Neutrophil (primary cell): ENCODE data around the gene MCTP1.

ENCODE experiments used
- H3K27ac ChIP-seq: fragments of 200-600 bp; sonication (generic); 2 replicates; pipeline ENCODE4 v1.5.1; 2016; ENCODE audit warnings: mild to moderate bottlenecking, moderate library complexity
- H3K27me3 ChIP-seq: fragments of 200-600 bp; sonication (generic); 2 replicates; pipeline ENCODE4 v1.6.0; 2016; ENCODE audit warnings: mild to moderate bottlenecking
- H3K36me3 ChIP-seq: fragments of 200-600 bp; sonication (generic); 2 replicates; pipeline ENCODE4 v1.5.1; 2017
- H3K4me1 ChIP-seq, 2 experiments: fragments of 200-600 bp in 1 of 2; sonication (generic) in 1 of 2; 1 replicate in 1 of 2; 2 replicates in 1 of 2; pipeline versions ENCODE4 v1.5.1 to v1.6.1; 2013 to 2016; ENCODE audit warnings: low read depth in 1 of 2, low read length in 1 of 2, mild to moderate bottlenecking in 1 of 2, moderate library complexity in 1 of 2; ENCODE audit not compliant: control insufficient read depth in 1 of 2, insufficient read depth in 1 of 2
- H3K4me3 ChIP-seq, 2 experiments: fragments of 200-600 bp in 1 of 2; sonication (generic) in 1 of 2; 1 replicate in 1 of 2; 2 replicates in 1 of 2; pipeline ENCODE4 v1.5.1; 2013 to 2016; ENCODE audit warnings: low read depth in 1 of 2, low read length in 1 of 2, mild to moderate bottlenecking in 1 of 2, moderate library complexity in 1 of 2
- H3K9me3 ChIP-seq: fragments of 200-600 bp; sonication (generic); 2 replicates; pipeline ENCODE4 v1.5.1; 2016
- TF ChIP-seq, protein P1 (sequence below): fragments of 200-600 bp; sonication (generic); IDR thresholded peaks from 2 replicates; pipeline ENCODE4 v1.5.1; 2016; ENCODE audit warnings: antibody characterized with exemption

The MCTP1 gene

DNA sequence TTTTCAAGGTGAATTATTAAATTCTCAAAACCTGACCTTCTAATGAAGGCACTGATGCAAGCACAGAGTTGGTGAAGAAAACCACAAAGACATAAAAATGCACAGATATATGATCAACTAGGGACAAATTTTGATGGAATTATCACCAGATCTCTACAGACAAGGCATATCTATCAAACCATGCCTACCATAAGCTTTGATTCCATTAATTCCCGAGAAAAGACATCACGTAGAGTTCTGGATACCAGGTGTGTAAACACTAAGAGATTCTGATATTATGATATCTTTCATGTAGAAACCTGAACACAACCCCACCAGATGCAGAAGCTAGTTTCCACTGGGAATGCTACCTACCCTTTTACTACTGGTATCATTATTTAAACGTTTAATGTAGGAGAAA is 525.9 kb downstream of the MCTP1 start:
- H3K36me3 ChIP-seq: no peaks in the 10 kb centered on the region
- no peak overlapping the region for H3K27ac ChIP-seq
- H3K27me3 ChIP-seq: no peaks in the 10 kb centered on the region
- H3K9me3 ChIP-seq: no peaks in the 10 kb centered on the region
- H3K4me3 ChIP-seq: no peak overlapping the region
- TF ChIP-seq, protein P1, sequence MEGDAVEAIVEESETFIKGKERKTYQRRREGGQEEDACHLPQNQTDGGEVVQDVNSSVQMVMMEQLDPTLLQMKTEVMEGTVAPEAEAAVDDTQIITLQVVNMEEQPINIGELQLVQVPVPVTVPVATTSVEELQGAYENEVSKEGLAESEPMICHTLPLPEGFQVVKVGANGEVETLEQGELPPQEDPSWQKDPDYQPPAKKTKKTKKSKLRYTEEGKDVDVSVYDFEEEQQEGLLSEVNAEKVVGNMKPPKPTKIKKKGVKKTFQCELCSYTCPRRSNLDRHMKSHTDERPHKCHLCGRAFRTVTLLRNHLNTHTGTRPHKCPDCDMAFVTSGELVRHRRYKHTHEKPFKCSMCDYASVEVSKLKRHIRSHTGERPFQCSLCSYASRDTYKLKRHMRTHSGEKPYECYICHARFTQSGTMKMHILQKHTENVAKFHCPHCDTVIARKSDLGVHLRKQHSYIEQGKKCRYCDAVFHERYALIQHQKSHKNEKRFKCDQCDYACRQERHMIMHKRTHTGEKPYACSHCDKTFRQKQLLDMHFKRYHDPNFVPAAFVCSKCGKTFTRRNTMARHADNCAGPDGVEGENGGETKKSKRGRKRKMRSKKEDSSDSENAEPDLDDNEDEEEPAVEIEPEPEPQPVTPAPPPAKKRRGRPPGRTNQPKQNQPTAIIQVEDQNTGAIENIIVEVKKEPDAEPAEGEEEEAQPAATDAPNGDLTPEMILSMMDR: no peak
- H3K4me1 ChIP-seq: peaks cover 0 to 11% of the 10 kb centered on the region in 2 experiments

GRCh38 chr5:94754824-94755223 is 530.1 kb downstream of the MCTP1 start:
- no peaks in the 10 kb centered on the region for H3K36me3 ChIP-seq
- H3K4me1 ChIP-seq: peaks cover 13 to 22% of the 10 kb centered on the region in 2 experiments
- H3K9me3 ChIP-seq: no peaks in the 10 kb centered on the region
- no peak overlapping the region for H3K27ac ChIP-seq
- TF ChIP-seq, protein P1: no peak
- H3K27me3 ChIP-seq: no peaks in the 10 kb centered on the region
- no peak overlapping the region for H3K4me3 ChIP-seq

GRCh38 chr5:94751460-94751859 is 533.4 kb downstream of the MCTP1 start:
- H3K9me3 ChIP-seq: no peaks in the 10 kb centered on the region
- no peaks in the 10 kb centered on the region for H3K27me3 ChIP-seq
- H3K27ac ChIP-seq: no peak overlapping the region
- no peaks in the 10 kb centered on the region for H3K36me3 ChIP-seq
- no peak overlapping the region for H3K4me3 ChIP-seq
- TF ChIP-seq, protein P1: no peak
- H3K4me1 ChIP-seq: peaks cover 23 to 50% of the 10 kb centered on the region in 2 experiments

DNA sequence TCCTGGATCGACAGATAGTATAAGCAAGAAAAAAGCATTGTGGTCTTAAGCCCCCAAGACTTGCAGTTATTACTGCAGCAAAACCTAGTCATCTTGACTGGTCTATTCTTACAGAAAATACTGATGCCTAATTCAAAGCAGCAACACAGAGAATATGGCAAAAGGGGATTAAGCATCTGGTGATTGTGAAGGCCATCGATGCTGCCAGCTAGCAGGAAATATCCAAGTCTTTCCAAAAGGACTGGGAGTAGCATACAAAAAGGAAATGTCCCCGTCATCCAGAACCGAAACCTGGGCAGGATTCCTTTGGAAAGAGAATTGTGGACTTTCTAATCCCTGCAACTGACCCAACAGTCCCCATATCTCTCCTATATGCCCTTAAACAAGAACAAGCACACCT is 534.2 kb downstream of the MCTP1 start:
- H3K27me3 ChIP-seq: no peaks in the 10 kb centered on the region

GRCh38 chr5:94749042-94749441 is 535.9 kb downstream of the MCTP1 start:
- Histone ChIP-seq H3K27me3 (no peaks in the 10 kb centered on the region), H3K27ac (peak overlapping the region; percentile 57), H3K4me3 (no peak overlapping the region), H3K36me3 (no peaks in the 10 kb centered on the region), H3K9me3 (no peaks in the 10 kb centered on the region), H3K4me1 (peaks cover 26 to 58% of the 10 kb centered on the region in 2 experiments)
- TF ChIP-seq, protein P1: no peak

More for the DNA sequence above, 534.2 kb downstream of the MCTP1 start:
- TF ChIP-seq, protein P1: no peak
- no peak overlapping the region for H3K4me3 ChIP-seq
- no peaks in the 10 kb centered on the region for H3K36me3 ChIP-seq
- no peak overlapping the region for H3K27ac ChIP-seq
- no peaks in the 10 kb centered on the region for H3K9me3 ChIP-seq
- peaks cover 26 to 54% of the 10 kb centered on the region in 2 experiments for H3K4me1 ChIP-seq

GRCh38 chr5:94748212-94748611 is 536.7 kb downstream of the MCTP1 start:
- TF ChIP-seq, protein P1: no peak
- peak overlapping the region; percentile 57 for H3K27ac ChIP-seq
- no peaks in the 10 kb centered on the region for H3K27me3 ChIP-seq
- H3K9me3 ChIP-seq: no peaks in the 10 kb centered on the region
- H3K36me3 ChIP-seq: no peaks in the 10 kb centered on the region
- H3K4me1 ChIP-seq: peaks cover 18 to 50% of the 10 kb centered on the region in 2 experiments
- no peak overlapping the region for H3K4me3 ChIP-seq
